ENCODE data around the gene FURIN.

DNA sequence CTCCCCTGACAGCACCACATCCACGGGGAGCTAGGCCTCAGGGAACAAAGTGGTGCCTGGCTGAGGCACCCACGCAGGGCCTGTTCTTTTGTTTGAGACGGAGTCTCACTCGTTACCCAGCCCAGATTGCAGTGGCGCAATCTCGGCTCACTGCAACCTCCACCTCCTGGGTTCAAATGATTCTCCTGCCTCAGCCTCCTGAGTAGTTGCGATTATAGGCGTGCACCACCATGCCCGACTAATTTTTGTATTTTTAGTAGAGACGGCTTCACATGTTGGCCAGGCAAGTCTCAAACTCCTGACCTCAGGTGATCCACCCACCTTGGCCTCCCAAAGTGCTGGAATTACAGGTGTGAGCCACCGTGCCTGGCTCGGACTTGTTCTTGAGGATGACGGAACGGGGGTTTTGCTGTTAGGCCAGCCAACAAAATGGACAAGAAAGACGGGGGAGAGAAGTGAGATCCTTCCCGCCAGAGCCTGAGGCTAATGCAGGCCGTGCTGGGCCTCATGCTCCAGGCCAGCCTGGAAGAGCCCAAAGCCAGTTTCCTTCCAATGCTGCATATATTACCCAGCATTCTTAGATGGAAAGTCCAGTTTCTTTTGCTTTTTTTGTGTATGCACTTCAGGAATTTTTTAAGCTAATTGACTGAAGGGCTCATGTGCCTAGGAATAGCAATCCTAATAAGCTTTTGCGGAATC, 28.1 kb upstream of the FURIN start:
- TF ChIP-seq CTCF (IDR thresholded peaks at IDR 0.05) (no peak), ZFX (IDR thresholded peaks at IDR 0.05; ENCODE audit: borderline replicate concordance) (no peak)
